ENCODE data around the gene MT3. TPM values are rescaled to one million over a fixed set of nuclear protein-coding genes. Genes with fewer than 3 reads are reported as not detected.

Gene MT3
- total RNA-seq, 1 experiment from 2014 or later = not detected

GRCh38 chr16:56614549-56614991 is 25.2 kb downstream of the MT3 start:
- Histone ChIP-seq H3K4me3 (ENCODE audit: low read depth in 2 of 2, low read length in 2 of 2) (no peak overlapping the region), H3K9me3 (ENCODE audit: control insufficient read depth, insufficient read depth, low read depth, low read length) (no peaks in the 10 kb centered on the region), H3K27me3 (ENCODE audit: control insufficient read depth, insufficient read depth, low read length) (no peaks in the 10 kb centered on the region), H3K4me1 (ENCODE audit: control insufficient read depth, insufficient read depth, low read length) (peaks cover 60% of the 10 kb centered on the region), H3K27ac (ENCODE audit: low read length) (peak overlapping the region; percentile 94), H3K36me3 (ENCODE audit: control insufficient read depth, insufficient read depth, low read length) (no peaks in the 10 kb centered on the region)
- DNase-seq (ENCODE audit: low read depth, low spot score) = no peak
- TF ChIP-seq REST (IDR thresholded peaks at IDR 0.05; ENCODE audit: insufficient read depth in 1 of 2, low read depth in 2 of 2, low read length in 1 of 2) = no peak
- TF ChIP-seq TCF7L2 (IDR thresholded peaks at IDR 0.05; ENCODE audit: low read depth, low read length) = no peak
- no peak for TF ChIP-seq SIN3A (IDR thresholded peaks at IDR 0.05; ENCODE audit: borderline replicate concordance, insufficient read depth, low read depth, low read length)
- TF ChIP-seq POLR2AphosphoS5 (IDR thresholded peaks at IDR 0.05; ENCODE audit: low read depth, low read length) = no peak
- no peak for TF ChIP-seq CTCF (IDR thresholded peaks at IDR 0.05)
- POLR2A ChIA-PET = no interaction called here
- intact Hi-C loops (cut with micrococcal nuclease; ENCODE audit: unreplicated experiment) = no loop called here
- in situ Hi-C loops (cut with HindIII; ENCODE audit: low pct_unique_long_range_greater_than_20kb, low sequenced_read_pairs) = no loop called here
- ATAC-seq = peak; percentile 7
- no TSS peak for BruUV-seq (replicated peaks)
- CTCF ChIA-PET = no interaction called here

GRCh38 chr16:56615353-56615752 is 26.0 kb downstream of the MT3 start:
- H3K27ac ChIP-seq (ENCODE audit: low read length) = peak overlapping the region; percentile 94
- no peaks in the 10 kb centered on the region for H3K36me3 ChIP-seq (ENCODE audit: control insufficient read depth, insufficient read depth, low read length)
- in situ Hi-C loops (cut with HindIII; ENCODE audit: low pct_unique_long_range_greater_than_20kb, low sequenced_read_pairs) (no loop called here), intact Hi-C loops (cut with micrococcal nuclease; ENCODE audit: unreplicated experiment) (no loop called here)
- ChIA-PET POLR2A (no interaction called here), CTCF (interaction anchor here (0.6 to 0.7 kb wide), 2 partner anchors 21 to 86 kb away, joined by 3 to 4 read pairs; no protein-coding TSS in a partner anchor)
- DNase-seq (ENCODE audit: low read depth, low spot score) (no peak), ATAC-seq (no peak)
- no TSS peak for BruUV-seq (replicated peaks)
- H3K4me3 ChIP-seq (ENCODE audit: low read depth in 2 of 2, low read length in 2 of 2) = no peak overlapping the region
- no peaks in the 10 kb centered on the region for H3K9me3 ChIP-seq (ENCODE audit: control insufficient read depth, insufficient read depth, low read depth, low read length)
- H3K4me1 ChIP-seq (ENCODE audit: control insufficient read depth, insufficient read depth, low read length) = peaks cover 57% of the 10 kb centered on the region
- TF ChIP-seq CTCF (IDR thresholded peaks at IDR 0.05) = no peak
- H3K27me3 ChIP-seq (ENCODE audit: control insufficient read depth, insufficient read depth, low read length) = no peaks in the 10 kb centered on the region

Measured in Panc1 (cell line).